GM13977 (cell line): ENCODE results near the gene MRPS27.
"Not testable (repeated sequence)": the region's sequence is repeated elsewhere in the genome, so short reads cannot be mapped to it uniquely, and the experiment has no call there.

Experiments used
- DNase-seq: peaks from one replicate; pipeline ENCODE4 v3.0.0; 2012; ENCODE audit warnings: low spot score
- in situ Hi-C: fragments of 300-500 bp; cut with MboI; formaldehyde crosslinking; loops from one replicate; pipeline ENCODE4 v1.12.0; 2022; ENCODE audit warnings: low sequenced_read_pairs, low pct_unique_long_range_greater_than_20kb, mixed read lengths, inconsistent platforms; ENCODE audit not compliant: unreplicated experiment
- TF ChIP-seq, protein P1 (sequence below): IDR thresholded peaks from 2 replicates; pipeline ENCODE4 v1.5.1; 2012; ENCODE audit warnings: mild to moderate bottlenecking, control low read depth; ENCODE audit not compliant: insufficient read depth; ENCODE audit errors: extremely low read depth, missing control alignments

The MRPS27 gene

GRCh38 chr5:72302171-72302570 lies 17.9 kb downstream of the MRPS27 start:
- in situ Hi-C loops: loop anchor here (10.0 to 25.0 kb wide), 2 partner anchors 167 to 515 kb away; no protein-coding TSS in a partner anchor
- DNase-seq: no peak
- TF ChIP-seq, protein P1, sequence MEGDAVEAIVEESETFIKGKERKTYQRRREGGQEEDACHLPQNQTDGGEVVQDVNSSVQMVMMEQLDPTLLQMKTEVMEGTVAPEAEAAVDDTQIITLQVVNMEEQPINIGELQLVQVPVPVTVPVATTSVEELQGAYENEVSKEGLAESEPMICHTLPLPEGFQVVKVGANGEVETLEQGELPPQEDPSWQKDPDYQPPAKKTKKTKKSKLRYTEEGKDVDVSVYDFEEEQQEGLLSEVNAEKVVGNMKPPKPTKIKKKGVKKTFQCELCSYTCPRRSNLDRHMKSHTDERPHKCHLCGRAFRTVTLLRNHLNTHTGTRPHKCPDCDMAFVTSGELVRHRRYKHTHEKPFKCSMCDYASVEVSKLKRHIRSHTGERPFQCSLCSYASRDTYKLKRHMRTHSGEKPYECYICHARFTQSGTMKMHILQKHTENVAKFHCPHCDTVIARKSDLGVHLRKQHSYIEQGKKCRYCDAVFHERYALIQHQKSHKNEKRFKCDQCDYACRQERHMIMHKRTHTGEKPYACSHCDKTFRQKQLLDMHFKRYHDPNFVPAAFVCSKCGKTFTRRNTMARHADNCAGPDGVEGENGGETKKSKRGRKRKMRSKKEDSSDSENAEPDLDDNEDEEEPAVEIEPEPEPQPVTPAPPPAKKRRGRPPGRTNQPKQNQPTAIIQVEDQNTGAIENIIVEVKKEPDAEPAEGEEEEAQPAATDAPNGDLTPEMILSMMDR: no peak

DNA sequence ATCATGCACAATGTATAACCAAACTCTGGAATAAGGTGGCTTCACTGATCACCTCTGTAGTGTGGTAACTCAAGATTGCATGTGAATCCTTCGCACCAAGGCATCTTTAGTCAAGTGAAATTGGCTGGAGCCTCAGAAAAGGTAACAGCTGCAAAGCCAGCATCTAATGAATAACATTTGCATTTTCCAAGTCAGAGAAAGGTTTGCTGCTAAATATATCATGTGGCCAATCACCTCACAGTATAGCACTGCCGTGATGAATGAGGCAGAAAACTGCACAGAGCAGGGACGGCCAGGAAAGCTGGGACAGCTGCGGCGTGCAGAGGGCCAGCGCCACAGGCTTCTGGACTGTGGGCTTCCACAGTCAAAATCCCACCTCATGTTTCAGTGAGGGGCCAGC lies 18.5 kb downstream of the MRPS27 start:
- peak; percentile 32 for DNase-seq
- in situ Hi-C loops: loop anchor here (10.0 to 25.0 kb wide), 2 partner anchors 167 to 514 kb away; no protein-coding TSS in a partner anchor
- TF ChIP-seq, protein P1: no peak

DNA sequence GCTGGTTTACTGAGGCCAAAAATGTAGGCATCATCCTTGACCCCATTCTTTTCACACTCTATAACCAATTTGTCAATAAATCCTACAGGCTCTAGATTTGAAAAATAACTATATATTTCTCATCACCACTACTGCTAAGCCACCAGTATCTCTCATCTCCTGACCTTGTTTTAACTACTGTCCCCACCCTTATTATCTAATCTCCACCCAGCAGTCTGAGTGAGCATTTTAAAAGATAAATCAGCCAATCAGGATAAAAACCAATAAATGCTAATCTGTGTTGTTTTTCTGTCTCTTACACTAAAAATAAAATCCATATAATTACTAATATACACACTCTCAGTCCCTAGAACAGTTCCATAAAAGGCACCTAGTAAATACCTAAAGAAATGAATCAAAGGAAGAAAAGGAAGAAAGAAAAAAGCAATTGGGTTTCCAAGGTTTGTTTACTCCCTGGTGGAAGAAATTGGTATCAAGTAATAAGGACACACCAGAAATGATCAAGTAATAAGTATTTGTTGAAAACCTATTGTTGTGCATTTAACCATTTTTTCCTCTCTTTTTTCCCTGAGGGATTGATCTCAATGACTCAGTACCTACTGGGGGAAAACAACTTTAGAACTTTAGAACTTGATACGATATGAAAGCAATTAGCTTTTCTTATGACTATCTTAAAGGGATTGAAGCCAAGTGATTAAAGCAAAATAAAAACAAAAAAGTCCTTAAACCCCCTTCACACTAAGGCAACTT lies 19.3 kb downstream of the MRPS27 start:
- TF ChIP-seq, protein P1: no peak
- in situ Hi-C loops: loop anchor here (10.0 to 25.0 kb wide), 2 partner anchors 166 to 513 kb away; no protein-coding TSS in a partner anchor

GRCh38 chr5:72298711-72299110 lies 21.3 kb downstream of the MRPS27 start:
- no peak for DNase-seq
- in situ Hi-C loops: no loop called here
- TF ChIP-seq, protein P1: no peak

More for the DNA sequence above, 19.3 kb downstream of the MRPS27 start:
- no peak for DNase-seq

DNA sequence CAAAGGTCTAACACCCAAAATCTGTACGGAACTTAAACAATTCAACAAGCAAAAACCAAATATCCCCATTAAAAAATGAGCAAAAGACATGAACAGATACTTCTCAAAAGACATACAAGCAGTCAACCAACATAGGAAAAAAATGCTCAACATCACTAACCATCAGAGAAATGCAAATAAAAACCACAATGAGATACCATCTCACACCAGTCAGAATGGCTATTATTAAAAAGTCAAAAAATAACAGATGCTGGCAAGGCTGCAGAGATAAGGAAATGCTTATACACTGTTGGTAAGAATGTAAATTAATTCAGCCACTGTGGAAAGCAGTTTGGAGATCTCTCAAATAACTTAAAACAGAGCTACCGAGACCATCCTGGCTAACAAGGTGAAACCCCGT lies 21.9 kb downstream of the MRPS27 start:
- in situ Hi-C loops, DNase-seq: not testable (repeated sequence)

DNA sequence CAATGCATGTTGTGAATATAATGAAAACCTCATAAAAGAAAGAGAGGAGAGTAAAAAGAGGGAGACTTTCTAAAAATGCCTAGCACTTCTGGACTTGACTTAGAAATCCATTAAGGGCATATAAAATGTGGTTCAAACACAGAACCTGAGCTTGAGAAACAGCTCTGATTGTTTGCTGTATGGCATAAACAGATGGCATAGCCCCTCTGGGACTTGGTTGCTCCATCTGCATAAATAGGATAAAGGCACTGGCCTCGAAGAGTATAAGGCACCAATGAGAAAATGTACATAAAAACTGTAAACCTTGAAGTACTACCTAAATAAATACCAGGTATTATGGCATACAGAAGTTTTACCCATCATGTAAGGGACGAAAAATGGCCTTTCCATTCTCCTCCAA lies 23.8 kb downstream of the MRPS27 start:
- DNase-seq: no peak

DNA sequence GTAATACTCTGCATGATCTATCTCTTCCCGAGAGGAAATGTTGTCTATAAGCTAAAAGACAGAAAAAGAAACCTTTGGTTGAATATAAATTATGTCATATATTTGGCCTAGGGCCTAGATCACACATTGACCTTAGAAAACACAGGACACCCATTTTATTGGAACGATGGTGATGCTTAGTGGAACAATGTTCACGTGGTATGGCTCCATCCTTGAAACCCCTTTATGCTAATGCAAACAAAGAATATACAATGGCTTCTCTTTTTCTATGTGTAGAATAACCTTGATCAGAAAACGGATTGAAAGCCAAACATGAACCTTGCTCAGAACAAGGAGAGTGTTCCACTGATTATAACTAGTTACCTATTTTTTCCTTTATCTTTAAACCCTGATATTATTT lies 24.5 kb downstream of the MRPS27 start:
- DNase-seq: no peak
- in situ Hi-C loops: no loop called here
- TF ChIP-seq, protein P1: no peak

More for the DNA sequence above, 23.8 kb downstream of the MRPS27 start:
- in situ Hi-C loops: no loop called here
- TF ChIP-seq, protein P1: no peak
